GM19463 (cell line): ENCODE measurements around the gene FGD3.
"Not testable (repeated sequence)": the region's sequence is repeated elsewhere in the genome, so short reads cannot be mapped to it uniquely, and the experiment has no call there.

Source experiments
- ATAC-seq: cut with Tn5 transposase; IDR thresholded peaks from one replicate; pipeline ENCODE4 v1.9.1; 2021; ENCODE audit warnings: mild to moderate bottlenecking, moderate library complexity; ENCODE audit not compliant: unreplicated experiment

The FGD3 gene

DNA sequence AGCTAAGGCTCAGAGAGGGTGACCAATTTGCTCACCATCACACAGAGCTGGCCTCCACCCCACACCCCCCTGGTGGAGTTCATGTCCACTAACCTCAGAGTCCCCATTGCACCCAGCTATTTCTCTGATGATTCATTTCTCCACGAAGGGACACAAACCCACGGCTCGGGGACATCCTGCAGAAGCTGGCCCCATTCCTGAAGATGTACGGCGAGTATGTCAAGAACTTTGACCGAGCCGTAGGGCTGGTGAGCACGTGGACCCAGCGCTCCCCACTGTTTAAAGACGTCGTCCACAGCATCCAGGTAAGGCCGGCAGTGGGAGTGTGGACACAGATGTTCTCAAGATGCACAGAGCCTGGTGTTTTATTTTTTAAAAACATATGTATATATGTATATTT, 58.6 kb downstream of the FGD3 start:
- no peak for ATAC-seq

DNA sequence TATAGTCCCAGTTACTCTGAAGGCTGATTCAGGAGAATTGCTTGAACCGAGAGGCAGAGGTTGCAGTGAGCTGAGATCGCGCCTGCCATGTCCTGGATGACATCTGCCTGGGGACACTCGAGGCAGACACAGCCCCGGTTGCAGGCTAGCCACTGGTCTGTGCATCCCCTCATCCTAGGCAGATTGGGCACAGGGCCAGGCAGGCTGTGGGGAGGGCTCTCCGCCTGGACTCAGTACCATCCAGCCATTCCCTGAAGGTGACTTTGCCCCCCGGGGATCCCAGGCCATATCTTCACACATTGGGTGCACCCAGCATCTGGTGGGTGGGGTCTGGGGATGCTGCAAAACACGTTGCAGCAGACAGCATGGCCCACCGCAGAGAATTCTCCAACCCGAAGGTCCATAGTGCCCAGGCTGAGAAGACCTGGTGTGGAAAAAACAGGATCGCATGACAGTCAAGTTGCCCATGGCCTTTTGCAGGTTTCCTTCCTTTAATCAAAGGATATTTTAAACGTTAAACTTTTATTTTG, 60.3 kb downstream of the FGD3 start:
- ATAC-seq = no peak

GRCh38 chr9:93008457-93008856, 61.1 kb downstream of the FGD3 start:
- ATAC-seq = no peak

DNA sequence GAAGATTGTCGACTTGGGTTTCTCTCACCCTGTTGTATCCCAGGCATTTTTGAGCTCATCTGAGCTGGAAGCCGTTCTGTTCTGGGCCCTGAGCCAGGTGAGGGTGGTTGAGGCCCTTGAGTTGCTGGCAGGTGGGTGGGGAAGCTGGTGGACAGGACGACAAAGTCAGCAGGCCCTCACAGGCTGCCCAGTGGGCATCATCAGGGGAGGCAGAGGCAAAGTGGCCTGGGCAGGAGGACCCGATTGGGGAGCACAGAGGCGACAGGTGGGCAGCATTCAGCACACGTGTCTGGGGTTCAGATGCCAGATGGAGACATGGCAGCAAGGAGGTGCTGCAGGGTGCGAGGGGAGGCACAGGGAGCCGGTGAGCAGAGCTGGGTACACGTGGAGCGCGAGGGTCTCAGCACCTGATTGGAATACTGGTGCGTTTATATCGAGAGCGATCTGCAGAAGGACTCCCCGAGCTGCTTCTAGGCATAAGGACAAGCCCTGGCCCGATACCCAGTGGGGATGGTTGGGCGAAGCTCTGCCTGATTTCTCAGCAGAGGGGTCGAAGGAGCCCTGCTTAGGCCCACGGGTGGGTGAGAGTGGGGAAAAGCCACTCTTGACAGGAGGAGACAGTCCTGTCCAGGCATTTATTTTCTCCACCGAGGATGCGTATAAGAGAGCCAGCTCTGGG, 62.2 kb downstream of the FGD3 start:
- no peak for ATAC-seq

GRCh38 chr9:93010056-93010455, 62.7 kb downstream of the FGD3 start:
- ATAC-seq = no peak

- ATAC-seq = no peak
Measured at GRCh38 chr9:93010704-93011103, 63.4 kb downstream of the FGD3 start.

DNA sequence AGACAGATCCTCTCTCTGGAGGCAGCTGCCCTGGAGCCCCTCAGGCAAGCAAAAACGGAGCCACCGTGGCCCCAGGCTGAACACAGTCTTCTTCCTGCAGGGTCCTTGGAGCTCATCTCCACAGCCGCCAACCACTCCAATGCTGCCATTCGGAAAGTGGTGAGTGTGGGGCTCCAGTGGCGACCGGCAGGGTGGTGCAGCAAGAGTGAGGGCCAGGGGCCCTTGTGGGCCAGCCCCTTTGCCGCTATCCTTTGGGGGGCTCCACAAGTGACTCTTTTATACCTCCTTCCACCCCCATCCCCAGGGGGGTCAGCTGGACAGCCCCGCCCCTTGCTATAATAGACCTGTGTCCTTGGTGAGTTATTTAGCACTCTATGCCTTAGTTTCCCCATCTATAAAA, 63.8 kb downstream of the FGD3 start:
- no peak for ATAC-seq

- no peak for ATAC-seq
Measured at GRCh38 chr9:93012963-93013855, 65.9 kb downstream of the FGD3 start.

DNA sequence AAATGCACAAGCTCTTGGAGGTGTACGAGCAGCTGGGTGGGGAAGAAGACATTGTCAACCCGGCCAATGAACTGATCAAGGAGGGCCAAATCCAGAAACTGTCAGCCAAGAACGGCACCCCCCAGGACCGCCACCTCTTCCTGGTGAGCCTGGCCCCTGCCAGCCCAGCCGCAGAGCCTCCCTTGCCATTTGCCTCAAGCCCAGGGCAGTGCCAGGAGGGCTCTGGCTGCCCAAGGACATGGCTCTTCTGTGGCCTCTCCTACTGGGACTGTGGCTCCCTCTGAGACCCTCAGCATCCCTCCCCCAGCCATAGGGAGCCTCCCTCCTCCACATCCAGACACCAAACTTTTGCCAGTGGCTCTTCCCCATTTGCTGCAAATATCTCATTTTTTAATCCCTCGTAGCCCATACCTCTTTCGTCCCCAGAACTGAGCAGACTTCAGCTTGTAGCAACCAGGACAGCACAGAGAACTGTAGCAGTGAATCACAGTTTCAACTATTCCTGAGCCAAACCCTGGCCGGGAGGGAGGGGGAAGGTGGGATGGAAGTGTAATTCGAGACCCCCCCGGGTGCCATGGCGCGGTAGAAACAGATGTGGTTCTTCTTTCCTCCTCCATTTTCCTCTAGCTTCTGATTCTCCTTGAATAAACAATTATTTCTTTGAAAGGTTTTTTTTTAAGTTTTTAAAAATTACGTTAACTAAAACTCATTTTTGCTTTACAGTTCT, 66.7 kb downstream of the FGD3 start:
- ATAC-seq = no peak

- not testable (repeated sequence) for ATAC-seq
Measured at GRCh38 chr9:93015190-93015589, 67.9 kb downstream of the FGD3 start.

DNA sequence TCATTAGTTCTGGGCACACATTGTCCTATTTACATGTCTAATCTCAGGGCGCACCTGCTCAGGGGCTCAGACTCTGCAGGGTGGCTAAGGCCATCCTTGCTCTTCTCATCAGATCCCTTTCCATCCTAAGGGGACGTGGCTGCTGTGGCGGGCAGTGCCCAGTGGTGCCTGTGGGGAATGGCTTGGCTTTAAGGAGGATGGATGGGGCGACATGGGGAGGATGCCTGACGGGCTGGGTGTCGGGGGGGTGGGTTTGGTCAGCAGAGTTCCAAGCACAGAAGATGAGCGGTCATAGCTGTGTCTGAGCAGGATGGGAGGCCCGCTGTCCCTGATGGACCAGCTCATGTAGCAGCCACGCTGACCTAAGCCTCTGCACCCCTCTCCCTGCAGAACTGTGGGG, 70.3 kb downstream of the FGD3 start:
- ATAC-seq = no peak

DNA sequence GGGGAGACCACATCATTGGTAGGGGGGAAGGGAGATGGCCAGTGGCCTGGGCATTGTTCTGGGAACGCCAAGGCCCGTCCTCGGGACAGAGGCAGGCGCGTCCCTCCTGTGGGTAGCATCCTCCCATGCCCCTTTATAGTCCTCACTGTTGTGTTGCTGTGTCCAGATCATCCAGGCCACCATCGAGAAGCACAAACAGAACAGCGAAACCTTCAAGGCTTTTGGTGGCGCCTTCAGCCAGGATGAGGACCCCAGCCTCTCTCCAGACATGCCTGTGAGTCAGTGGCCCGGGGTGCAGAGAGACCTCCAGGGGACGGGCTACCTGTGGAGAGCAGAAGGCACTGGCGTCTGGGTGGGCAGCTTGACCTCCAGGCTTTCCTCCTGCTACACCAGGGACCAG, 72.8 kb downstream of the FGD3 start:
- ATAC-seq = no peak

DNA sequence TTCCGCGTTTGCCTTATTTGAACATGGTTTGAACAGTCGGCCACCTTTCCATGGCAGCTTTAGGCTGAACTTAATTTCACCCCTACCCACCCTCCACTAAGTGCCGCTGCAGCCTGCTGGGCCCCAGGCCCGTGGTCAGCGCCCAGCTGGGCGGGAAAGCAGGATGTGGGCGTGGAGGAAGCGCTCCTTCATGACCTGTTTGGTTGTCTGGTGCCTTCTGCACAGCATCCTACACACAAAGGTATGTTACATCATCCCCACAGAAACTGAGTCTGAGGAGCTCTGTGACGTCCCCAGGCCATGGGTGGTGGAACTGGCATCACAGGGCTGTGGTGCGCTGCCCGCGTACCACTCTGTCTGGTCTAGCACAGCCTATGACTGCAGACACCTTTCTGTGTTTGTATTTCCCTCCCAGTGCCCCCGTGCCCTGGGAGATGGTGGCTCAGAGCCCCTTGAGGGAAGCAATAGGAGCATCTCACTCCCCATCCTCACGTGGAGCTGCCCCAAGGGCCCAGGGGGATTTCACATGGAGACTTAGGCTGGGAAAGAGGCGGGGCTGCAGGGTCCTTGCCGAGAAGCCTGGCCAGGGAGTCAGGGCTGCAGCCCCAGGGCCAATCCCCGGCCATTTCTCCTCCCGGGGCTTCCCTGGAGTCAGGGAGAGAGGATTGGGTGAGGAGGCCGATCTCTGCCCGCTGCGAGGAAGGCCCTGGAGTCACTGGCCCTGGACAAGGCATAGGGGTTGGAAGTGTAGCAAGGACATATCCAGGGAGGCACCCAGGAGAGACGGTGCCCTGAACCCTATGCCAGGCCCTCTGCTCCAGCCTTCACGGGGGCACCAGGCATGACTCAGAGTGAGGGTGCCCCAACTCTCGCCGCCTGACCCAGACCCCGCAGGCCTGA, 73.7 kb downstream of the FGD3 start:
- ATAC-seq = no peak

DNA sequence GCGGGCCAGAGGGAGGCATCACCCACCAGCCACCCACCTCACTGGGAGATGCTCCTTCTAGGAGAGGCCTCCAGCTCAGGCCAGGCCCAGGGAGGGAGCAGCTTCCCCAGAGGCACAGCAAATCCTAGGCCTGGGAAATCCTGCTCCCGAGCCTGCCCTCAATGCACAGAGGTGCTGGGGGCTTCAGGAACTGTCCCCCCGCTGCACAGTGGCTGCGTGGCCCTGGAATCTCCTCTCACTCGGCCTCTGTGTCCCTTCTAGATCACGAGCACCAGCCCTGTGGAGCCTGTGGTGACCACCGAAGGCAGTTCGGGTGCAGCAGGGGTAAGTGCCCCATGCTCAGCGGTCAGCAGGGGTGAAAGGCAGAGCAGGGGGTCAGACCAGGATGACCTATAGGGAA, 74.7 kb downstream of the FGD3 start:
- ATAC-seq = no peak

DNA sequence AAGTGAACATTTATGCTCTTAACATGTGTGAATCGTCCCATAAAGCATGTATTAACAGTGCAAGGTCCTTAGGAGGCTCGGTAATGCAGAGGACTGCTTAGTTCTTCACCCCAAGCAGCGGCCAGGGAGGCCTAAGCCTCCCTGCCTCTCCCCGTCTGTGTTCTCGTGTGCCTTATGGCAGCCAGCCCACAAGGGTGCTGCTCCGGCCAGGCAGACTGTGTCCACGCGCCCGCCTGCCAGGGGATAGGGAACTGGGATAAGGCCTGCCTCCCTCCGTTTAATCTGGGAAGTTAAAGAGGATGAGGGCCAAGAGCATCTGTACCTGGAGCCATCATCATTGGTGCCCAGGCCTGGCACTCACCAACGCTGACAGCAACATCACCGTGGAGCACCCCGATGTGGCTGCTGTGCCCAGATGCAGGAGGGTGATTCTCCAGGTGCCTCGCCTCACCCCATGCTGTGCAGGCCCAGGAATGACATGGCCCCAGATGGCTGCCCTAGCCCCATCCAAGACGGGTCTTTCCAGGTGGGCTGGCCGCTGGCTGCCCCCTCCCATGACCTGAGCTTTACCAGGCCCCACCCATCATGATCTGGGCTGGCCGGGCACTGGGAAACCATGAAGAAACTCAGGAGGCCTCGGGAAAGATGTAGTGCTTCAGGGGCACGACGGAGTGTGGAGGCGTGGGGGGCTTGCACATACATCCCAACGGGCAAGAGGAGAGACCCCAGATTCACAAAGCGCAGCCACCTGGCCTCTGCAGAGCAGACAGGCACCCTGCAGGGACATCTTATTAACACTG, 75.6 kb downstream of the FGD3 start:
- ATAC-seq = no peak

DNA sequence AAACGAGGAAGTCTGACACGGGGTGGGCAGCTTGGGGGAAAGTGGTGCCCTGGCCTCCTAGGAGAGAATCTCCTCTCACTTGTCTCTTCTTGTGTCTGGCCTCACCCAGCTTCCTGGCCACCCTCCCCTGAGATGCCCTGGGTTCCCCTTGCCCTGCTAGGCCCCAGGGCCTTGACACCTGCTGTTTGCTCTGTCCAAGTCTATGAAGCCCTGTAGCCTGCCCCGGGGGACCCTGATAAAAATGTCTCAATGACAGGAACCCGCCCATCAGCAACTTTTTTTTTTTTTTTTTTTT, 76.1 kb downstream of the FGD3 start:
- no peak for ATAC-seq

DNA sequence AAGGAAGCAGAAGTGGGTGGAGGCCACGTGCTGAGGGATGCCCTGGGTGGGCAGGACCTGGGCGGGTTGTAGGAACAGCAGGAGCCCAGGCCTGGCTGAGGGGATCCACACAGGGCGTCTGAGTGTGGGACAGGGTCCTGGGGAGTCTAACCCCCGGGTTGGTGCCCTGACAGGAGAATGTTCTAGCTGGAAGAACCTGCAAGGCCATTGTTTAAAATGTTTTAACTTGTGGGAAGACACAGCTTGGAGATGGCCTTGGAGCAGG, 77.3 kb downstream of the FGD3 start:
- no peak for ATAC-seq

DNA sequence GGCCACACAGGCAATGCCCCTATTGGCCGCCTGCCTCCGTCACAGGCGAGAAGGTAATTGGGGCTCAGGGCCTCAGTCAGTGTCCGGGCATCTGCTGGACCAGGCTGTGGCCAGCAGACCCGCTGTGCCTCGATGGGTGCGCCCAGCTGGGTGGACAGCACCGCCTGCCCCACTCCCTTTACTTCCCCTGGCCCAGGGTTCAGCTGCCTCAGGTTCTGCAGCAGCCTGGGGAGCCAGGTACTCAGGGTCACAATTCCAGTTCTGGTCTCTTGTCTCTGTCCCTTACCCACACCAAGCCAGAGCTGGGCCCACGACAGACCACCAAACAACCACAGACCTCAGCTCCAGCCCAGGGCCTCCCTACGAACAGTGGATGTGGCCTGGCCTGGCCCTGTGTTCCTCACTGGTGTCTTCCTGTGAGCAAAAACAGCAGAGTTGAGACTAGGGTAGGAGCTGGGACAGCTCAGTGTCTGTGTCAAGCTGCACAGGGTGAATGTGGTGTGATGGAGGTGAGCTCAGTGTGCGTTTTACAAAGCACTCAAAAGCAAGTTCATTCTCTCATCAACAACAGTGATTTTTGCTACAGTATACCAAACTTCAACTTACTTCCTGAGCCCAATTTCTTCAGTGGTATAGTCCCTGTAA, 77.8 kb downstream of the FGD3 start:
- ATAC-seq = no peak

GRCh38 chr9:93025736-93026135, 78.4 kb downstream of the FGD3 start:
- no peak for ATAC-seq

DNA sequence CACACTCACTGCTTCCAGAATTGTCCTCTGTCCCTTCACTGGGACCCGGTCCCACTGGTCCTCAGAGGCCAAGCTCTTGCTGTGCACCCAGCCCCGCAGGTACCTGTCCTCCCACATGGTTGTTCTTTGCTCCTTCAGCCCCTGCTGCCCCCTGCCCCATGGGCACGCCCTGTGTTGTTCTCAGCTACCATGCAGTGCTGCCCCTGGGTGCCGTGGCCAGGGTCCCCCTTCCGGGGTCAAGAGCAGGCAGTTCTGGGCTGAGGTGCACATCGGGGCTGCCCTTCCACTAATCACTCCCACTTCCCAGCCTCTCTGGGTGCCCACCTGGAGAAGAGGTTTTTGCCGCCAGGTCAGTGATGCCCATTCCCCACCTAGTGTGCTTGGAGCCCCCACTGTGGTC, 79.3 kb downstream of the FGD3 start:
- no peak for ATAC-seq
